HG03196 (cell line): Measurements from ENCODE around the gene OSGEPL1.
"Not testable (repeated sequence)": the region's sequence is repeated elsewhere in the genome, so short reads cannot be mapped to it uniquely, and the experiment has no call there.

Experiments
- ATAC-seq: cut with Tn5 transposase; IDR thresholded peaks from one replicate; pipeline ENCODE4 v1.9.1; 2021; ENCODE audit not compliant: unreplicated experiment

Gene OSGEPL1, protein sequence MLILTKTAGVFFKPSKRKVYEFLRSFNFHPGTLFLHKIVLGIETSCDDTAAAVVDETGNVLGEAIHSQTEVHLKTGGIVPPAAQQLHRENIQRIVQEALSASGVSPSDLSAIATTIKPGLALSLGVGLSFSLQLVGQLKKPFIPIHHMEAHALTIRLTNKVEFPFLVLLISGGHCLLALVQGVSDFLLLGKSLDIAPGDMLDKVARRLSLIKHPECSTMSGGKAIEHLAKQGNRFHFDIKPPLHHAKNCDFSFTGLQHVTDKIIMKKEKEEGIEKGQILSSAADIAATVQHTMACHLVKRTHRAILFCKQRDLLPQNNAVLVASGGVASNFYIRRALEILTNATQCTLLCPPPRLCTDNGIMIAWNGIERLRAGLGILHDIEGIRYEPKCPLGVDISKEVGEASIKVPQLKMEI

DNA sequence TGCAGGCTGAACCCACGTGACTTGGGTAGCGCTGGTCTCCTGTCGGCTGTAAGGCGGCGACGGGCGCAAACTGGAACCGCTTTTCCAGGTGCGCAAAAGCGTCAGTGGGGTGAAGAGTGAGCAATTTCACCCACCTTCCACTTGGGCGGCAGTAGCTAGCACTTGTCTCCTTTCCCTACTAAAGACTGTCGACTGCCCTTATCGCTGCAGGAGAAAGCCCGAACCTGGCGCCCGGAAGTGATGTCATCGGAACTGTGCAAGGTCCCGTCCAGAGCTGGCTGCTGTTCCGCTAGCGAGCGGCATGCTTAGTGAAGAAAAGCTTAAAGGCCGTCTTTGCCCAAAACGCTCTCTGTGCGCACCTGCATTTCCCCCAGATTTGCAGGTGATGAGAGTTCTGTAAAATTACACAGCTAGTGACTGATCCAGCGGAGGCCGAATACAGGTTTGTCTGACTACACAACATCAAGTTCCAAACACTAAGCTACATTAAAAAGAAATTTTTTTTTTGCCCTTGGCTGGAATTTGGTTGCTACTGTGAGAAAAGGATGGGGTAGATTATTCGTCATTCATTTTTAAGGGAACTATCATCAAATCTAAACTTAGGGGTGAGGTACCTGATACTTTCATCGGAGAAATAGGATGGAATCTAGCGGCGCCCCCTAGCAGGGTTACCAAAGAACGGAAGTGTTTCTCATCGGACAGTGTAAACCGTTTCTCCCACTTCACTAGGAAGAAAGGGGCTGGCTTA, at the start of gene OSGEPL1:
TSS of gene OSGEPL1 (minus strand) at position 242 of the 748 bp plus-strand sequence. CDS start 1,152 bp downstream, outside the sequence.
- peak; percentile 97 for ATAC-seq

DNA sequence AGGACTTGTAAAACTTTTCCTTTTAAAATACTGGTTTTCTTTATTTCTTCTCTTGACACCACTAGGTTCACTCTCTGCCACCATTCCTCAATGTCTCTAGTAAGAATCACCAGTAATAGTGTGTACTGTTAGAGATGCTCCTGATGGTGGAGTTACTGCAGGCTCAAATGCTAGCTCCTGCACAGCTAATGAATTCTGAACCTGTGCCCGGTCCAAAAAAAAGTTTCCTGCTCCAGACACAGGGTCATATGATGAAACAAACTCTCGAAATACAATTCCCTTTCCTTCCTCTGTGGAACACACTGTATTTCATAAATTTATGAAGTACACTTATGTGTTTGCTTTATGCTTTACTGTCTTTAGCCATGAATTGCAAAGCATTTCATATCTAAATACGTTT, 40.8 kb upstream of the OSGEPL1 start:
- no peak for ATAC-seq

DNA sequence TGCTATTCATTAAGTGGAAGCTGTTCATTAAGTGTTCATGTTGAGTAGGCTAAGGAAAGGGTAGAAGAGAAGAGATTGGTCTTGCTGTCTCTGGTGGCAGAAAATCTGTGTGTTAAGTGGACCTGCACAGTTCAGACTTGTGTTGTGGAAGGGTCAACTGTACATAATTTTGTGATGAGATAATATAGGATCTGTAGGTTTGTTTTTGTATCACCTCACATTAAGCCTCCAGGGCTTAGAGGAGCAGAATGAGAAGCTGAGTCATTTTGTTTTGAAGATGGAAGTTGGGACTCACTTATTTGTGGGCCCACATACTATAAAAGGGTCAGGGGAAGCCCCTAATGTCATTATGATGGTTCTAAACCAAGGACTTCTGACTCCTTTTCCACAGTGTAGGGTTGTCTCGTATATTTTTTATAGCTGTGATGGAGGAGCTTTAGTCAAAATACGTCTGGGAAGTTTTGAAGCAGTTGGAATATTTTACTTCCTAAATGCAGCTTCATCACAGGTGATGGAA, 39.9 kb upstream of the OSGEPL1 start:
- ATAC-seq: no peak

DNA sequence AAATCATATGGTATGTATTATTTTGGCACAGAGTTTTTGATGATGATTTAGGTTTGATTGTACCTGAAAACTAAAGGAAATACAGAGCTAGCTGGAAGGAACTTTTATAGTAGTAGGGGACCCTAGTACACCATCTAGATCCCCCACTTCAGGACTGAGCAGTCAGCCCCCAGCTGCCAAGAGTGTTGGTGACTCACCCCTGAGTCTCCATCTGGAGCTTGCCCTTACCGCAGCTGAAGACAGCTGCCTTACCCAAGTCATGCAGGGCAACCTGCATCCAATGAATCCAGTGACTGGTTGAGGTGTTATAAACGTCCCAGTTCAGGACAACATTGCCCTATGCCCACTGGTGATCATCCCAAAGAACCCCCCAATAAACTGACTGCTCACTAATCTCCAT, 36.9 kb upstream of the OSGEPL1 start:
- ATAC-seq: no peak

DNA sequence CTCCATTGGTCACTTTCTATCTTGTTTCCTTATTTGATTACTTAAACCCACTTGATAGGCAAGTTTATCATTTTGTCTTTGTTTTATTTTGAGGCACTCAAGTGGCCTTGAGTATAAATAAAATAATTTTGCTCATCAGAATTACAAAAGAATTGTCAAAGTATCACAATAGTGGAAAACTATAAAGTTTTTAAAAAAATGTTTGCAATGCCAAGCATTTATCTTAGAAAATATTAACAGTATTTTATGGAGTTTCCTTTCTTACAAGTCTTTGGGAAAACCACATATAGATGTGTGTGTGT, 36.4 kb upstream of the OSGEPL1 start:
- no peak for ATAC-seq

DNA sequence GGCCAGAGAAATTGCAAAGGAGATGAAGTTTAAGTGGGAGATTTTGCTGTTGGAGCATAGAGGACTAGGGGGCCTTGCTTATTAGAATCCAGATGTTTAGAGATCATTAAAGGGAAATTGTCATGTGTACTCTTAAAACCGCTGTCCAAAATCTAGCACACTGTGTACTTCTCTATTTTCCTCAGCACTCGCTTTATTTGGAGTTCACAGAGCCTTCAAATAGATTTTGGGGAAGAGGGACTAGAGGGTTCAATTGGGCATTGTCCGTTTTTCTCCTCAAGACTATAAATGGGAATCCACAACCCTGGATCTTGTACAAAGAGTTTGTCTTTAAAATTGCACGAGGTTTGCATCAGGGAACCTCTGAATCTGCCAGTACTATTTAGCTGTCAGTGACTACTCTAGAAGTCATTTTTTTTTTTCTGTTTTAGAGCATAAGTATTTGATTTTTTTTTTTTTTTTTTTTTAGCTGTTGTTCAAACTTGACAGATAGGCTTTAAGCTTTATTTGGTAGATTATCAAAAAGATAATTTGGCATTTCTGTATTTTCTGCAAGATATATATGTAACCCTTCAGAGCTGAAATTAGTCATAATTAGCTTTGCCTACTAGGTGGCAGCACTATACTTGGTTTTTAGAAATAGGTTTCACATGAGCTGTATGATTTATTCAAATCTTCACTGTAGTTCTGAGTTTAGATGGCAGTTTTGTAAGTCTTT, 35.9 kb upstream of the OSGEPL1 start:
- peak; percentile 64 for ATAC-seq

DNA sequence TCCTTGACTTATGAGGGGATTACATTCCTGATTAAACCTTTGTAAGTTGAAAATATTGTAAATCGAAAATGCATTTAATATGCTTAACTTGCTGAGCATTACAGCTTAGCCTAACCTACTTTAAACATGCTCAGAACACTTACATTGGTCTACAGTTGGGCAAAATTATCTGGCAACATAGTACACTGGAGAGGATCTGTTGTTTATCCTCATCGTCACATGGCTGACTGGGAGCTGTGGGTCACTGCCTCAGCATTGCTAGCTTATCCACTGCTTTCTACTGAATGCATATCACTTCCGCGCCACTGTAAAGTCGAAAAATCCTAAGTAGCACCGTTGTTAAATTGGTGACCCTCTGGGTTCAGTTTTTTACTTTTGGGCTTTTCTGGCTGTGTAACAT, 35.3 kb upstream of the OSGEPL1 start:
- ATAC-seq: no peak

DNA sequence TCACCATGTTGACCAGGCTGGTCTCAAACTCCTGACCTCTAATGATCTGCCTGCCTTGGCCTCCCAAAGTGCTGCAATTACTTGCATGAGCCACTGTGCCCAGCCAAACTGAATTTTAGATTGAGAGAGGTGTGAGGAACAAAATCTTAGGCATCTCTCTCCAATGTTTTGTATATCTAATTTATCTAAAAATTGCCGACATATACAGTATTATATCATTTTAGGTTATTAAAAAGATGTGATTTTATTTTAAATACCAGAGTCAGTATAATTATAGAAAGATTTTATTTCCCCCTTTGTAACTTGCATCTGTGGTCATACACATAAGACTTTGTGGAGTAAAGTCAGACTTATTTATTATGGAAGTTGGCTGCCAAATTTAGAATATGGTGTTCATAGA, 31.7 kb upstream of the OSGEPL1 start:
- ATAC-seq: no peak

DNA sequence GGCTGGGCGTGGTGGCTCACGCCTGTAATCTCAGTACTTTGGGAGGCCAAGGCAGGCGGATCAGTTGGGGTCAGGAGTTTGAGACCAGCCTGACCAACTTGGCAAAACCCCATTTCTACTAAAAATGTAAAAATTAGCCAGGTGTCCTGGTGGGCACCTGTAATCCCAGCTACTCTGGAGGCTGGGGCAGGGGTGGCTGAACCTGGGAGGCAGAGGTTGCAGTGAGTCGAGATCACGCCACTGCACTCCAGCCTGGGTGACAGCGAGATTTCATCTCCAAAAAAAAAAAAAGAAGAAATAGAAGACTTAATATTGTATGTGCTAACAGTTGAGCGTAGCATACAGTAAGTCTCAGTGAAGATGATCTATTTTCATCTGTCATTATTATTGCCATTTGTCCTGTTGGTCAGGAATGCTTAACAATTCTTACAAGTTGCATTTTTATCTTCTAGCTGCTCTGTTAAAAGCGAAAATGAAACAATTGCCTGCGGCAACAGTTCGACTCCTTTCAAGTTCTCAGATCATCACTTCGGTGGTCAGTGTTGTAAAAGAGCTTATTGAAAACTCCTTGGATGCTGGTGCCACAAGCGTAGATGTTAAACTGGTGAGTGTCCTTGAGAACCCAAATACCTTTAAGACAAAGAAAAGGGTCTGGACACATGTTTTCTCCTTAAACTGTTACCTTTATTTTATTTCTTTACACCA, 28.9 kb upstream of the OSGEPL1 start:
- ATAC-seq: no peak

DNA sequence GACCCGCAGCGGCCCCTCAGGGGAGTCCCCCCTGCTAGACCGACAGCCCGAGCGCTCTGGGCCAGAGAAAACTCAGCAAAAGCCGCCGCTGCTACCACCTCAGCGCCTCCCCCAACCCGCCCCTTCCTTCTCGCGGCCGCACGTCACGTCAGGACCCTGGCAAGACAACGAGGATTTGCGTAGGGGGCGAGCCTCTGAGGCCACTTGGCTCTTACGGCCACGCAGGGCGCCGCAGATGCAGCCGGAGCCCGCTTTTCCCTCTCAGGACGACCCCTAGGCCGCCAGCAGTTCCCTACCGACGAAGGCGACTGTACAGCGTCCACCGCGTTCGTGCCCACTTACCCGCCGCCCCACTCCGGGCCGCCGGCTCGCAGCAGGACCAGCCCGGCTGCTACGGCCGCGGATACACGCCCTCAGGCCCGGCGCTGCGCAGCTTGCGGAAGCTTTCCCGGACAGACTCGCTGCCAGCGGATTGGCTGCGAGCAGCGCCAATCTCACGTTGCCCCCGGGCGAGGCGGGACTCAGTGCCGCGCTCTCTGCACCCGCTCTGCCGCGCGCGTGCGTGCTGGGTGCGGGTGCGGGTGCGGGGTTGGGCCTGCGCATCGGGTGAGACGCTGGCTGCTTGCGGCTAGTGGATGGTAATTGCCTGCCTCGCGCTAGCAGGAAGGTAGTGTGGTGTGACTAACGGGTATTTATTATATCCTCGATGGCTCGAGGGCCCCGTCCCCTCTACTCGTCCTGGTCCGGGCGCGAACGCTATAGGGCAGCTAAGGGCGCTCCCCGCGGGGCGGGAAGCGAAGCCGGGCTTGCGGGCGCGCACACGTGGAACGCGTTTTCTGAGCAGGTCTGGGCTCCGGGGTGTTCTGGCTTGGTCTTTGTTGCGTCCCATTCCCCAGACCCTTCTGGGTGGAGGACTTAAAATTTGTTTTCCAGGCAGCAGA, 21.6 kb upstream of the OSGEPL1 start, which contains the start of the genes ORMDL1 and PMS1:
TSS of gene ORMDL1 (minus strand) at position 413 of the 941 bp plus-strand sequence. CDS start 1,744 bp downstream, outside the sequence.
TSS of gene PMS1 (plus strand) at position 524 of the 941 bp plus-strand sequence. CDS start 7,360 bp downstream, outside the sequence.
- peak; percentile 97 for ATAC-seq

DNA sequence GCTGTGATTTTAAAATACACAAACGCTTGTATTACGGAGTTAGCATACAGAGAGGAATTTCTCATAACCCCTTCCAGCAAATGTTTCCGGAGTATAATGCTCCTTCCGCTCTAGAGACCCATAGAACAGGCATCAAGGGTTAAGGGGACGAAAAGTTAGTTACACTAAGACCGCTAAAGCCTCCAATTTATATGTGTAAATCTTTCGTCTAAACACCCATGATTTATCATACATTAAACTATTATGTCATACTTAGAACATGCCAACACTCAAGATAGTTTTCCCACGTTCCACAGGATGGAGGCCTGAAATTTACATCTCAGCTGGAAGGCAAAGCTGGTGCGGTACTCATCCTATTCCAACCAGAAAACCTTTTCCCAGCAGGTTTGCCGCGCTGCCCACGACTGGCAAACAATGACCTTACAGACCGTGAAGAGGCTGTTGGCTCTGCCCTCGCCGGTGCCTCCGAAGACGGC, 20.9 kb upstream of the OSGEPL1 start:
- ATAC-seq: peak; percentile 9

DNA sequence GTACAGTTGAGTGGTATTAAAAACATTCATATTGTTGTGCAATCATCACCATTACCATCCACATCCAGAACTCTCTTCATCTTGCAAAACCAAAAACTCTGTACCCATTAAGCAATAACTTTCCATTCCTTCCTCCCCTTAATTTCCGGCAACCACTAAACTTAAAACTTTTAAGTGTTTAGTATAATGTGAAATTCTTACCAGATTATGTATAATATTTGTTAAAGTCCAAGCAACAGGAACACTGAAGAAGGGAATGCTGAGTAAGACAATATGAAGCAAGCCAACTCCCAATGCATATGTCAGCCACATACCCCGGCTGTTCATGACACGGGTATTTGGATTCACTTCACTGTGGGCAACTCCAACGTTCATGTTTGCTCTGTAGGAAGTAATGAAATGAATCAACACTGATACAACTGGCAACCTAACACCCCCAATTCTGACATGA, 19.7 kb upstream of the OSGEPL1 start:
- ATAC-seq: no peak

DNA sequence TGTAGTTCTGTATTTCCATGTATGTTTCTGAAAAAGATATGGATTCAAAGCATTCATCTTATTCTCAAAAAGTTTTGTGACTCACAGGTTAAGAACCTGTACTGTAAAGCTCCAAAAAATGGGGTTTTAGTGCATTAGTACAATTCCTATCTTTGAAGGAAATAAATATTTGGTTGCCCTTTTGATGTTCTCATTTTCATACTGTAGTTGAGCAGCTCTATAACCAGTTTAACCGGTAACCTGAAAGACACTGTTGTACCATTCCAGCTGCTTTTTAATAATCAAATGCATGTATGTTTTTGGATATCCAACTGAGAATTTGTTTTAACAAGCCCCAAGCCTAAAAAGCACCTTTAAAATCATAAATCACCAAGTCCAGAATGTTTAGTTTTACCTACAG, 9.6 kb upstream of the OSGEPL1 start:
- no peak for ATAC-seq

DNA sequence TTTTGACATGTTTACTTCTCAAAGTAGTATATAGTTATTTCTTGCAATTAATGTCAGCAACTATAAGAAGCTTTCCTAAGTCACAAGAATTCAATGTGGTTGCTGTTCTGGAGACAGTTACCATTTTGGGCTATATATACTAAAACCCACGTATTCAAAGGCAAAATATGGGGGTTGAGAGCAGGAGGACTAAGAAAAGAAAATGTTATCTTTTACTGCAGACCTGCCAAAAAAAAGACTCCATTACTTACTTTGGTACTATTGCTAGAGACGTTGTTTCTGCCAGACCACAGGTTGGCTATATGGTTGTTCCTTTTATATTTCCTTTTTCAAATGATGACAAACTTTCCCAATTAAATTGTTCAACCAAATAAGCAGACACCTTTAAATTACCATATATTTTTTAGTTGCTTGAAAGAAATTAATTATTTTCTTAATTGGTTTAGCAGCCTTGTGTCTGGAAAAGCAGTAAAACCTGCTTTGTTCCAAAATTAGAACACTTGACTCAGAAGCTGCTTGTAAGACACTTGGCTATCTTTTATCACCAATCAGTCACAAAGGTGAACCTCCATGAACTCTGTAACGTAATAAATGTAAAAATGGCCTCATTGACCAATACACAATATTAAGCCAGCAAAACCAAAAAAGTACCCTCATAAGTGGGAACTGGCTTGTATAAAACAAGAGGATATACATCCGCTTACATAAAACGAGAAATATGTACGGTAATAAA, 8.2 kb upstream of the OSGEPL1 start:
- ATAC-seq: no peak

DNA sequence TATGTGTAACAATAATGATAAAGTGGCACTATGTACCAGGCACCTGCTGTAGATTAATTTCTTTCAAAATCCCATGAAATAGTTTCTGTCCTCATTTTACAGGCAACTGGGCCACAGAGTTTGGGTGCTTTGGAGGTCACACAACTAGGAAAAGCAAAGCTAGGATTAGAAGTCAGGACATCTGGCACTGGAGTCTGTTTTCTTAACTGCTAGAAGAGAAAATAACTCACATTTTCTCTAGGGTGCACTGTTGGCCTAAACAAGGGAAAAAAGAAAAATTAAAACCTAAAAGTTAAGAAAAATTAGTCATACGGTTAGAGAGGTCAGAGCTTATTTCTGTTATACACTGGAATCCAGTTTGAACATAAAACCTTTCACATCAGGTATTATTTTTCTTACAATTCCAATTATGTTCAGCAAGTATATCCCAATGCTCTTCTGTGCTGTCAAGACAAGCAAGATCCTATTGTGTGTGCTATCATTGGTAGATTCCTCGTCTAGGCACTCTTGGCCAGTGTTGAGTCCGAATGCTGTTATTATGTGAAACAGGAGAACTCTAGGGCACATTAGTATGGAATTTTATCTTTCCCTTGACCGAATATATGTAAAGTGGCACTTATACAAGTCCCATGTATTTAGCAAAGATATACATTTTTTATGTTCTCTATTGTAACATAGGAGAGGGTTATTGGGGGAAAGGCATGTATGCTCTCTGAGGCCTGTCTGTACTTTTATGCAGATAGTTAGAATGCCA, 1.5 kb upstream of the OSGEPL1 start:
- no peak for ATAC-seq

DNA sequence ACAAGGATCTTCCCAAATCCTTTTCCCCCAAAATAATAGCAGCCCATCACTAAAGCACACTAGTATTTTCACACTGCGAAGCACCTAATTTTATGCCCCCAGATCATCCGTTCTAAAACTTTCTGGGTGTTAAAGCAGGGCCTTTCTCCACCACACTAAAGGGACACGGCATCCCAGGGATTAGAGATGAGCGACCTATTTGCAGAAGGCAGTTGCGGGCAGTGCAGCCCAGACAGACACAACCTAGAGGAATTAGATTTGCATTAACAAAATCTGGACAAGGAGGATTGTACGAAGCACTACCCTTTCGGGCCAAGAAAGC, 402 bp downstream of the OSGEPL1 start:
- no peak for ATAC-seq

DNA sequence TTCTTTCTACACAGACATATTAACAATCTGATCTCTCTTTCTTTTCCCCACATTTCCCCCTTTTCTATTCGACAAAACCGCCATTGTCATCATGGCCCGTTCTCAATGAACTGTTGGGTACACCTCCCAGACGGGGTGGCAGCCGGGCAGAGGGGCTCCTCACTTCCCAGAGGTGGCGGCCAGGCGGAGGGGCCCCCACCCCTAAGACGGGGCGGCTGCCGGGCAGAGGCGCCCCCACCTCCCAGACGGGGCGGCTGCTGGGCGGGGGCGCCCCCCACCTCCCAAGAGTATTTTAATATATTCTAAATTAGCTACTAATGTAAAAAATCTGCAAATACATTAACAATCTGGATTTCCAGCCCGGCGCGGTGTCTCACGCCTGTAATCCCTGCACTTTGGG, 2.4 kb downstream of the OSGEPL1 start:
- ATAC-seq: not testable (repeated sequence)

DNA sequence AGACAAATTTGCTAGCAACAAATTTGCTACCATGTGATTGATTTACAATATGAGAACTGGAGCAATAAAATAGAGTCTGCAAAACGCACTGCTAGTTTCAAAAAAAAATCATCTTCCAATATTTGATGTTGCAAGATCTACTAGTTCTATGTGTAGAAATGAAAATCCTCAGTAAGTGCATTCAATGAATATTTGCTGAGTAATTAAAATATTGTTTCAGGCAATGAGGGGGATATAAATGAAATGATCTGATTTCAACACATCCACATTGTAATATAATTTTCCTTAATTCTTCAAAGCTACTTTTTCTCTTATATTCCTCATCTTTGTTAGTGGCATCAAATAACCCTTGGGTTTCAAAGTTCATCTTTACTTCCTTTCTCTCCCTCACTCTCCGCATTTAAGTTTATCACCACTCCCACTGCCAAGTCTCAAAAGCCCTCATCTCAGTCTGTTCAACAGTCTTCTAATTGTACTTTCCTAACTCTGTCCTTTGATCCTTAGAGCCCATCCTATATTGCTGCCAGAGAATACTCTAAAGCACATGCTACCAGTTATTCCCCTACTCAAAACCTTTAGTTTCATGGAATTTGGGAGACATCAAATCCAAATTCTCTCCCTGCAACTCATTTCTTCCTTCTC, 6.2 kb downstream of the OSGEPL1 start:
- ATAC-seq: no peak
